Measurements from ENCODE around the gene RASGRP3.

DNA sequence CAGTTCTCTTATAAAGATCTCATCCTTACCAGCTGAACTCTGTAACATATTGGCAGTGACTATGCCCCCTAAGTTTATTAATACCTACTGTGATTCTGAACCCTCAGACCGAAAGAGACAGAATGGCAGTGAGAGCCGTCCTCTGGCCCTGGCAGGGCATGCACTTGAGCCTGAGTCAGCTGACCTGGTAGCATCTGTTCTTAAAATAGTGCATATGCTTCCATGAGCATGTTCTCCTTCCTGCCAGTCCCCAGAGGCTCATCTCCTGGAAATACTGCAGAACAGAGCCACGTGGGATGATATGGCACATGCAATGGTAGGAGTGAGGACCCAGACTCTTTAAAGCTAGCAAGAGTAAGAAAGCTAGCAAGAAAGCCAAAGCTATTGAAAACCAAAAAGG, 59.0 kb downstream of the RASGRP3 start:
- TF ChIP-seq POLR2A (IDR thresholded peaks at IDR 0.05; ENCODE audit: low read length) (no peak), REST (IDR thresholded peaks at IDR 0.05) (no peak), HDAC2 (IDR thresholded peaks at IDR 0.05) (no peak), ESRRA (IDR thresholded peaks at IDR 0.05; ENCODE audit: borderline replicate concordance, low read length) (no peak), RCOR1 (IDR thresholded peaks at IDR 0.05; ENCODE audit: low read depth, low read length) (no peak), EP300 (IDR thresholded peaks at IDR 0.05) (no peak), CEBPB (IDR thresholded peaks at IDR 0.05) (no peak)
- TF ChIP-seq, protein P1, sequence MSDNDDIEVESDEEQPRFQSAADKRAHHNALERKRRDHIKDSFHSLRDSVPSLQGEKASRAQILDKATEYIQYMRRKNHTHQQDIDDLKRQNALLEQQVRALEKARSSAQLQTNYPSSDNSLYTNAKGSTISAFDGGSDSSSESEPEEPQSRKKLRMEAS (IDR thresholded peaks at IDR 0.05), result no peak
- TF ChIP-seq, protein P2, sequence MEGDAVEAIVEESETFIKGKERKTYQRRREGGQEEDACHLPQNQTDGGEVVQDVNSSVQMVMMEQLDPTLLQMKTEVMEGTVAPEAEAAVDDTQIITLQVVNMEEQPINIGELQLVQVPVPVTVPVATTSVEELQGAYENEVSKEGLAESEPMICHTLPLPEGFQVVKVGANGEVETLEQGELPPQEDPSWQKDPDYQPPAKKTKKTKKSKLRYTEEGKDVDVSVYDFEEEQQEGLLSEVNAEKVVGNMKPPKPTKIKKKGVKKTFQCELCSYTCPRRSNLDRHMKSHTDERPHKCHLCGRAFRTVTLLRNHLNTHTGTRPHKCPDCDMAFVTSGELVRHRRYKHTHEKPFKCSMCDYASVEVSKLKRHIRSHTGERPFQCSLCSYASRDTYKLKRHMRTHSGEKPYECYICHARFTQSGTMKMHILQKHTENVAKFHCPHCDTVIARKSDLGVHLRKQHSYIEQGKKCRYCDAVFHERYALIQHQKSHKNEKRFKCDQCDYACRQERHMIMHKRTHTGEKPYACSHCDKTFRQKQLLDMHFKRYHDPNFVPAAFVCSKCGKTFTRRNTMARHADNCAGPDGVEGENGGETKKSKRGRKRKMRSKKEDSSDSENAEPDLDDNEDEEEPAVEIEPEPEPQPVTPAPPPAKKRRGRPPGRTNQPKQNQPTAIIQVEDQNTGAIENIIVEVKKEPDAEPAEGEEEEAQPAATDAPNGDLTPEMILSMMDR (IDR thresholded peaks at IDR 0.05), result no peak
- TF ChIP-seq, protein P3, sequence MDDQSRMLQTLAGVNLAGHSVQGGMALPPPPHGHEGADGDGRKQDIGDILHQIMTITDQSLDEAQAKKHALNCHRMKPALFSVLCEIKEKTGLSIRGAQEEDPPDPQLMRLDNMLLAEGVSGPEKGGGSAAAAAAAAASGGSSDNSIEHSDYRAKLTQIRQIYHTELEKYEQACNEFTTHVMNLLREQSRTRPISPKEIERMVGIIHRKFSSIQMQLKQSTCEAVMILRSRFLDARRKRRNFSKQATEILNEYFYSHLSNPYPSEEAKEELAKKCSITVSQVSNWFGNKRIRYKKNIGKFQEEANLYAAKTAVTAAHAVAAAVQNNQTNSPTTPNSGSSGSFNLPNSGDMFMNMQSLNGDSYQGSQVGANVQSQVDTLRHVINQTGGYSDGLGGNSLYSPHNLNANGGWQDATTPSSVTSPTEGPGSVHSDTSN (IDR thresholded peaks at IDR 0.05), result no peak
